Measurements from ENCODE around the gene SLC13A4.

GRCh38 chr7:135713836-135714470 lies 14.0 kb downstream of the SLC13A4 start:
- TF ChIP-seq, protein P1, sequence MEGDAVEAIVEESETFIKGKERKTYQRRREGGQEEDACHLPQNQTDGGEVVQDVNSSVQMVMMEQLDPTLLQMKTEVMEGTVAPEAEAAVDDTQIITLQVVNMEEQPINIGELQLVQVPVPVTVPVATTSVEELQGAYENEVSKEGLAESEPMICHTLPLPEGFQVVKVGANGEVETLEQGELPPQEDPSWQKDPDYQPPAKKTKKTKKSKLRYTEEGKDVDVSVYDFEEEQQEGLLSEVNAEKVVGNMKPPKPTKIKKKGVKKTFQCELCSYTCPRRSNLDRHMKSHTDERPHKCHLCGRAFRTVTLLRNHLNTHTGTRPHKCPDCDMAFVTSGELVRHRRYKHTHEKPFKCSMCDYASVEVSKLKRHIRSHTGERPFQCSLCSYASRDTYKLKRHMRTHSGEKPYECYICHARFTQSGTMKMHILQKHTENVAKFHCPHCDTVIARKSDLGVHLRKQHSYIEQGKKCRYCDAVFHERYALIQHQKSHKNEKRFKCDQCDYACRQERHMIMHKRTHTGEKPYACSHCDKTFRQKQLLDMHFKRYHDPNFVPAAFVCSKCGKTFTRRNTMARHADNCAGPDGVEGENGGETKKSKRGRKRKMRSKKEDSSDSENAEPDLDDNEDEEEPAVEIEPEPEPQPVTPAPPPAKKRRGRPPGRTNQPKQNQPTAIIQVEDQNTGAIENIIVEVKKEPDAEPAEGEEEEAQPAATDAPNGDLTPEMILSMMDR (IDR thresholded peaks at IDR 0.05) = no peak
- no peak for TF ChIP-seq POLR2A (IDR thresholded peaks at IDR 0.05)

Data from uterus (tissue), 2 donors.